Spleen (tissue), 11 donors: ENCODE measurements around the gene TRIM41. TPM values are rescaled to one million over a fixed set of nuclear protein-coding genes. Genes with fewer than 3 reads are reported as not detected.

Experiments
- DNase-seq: peaks from one replicate; pipeline ENCODE4 v3.0.0-alpha.2; 2020
- H3K27ac ChIP-seq, 8 donors: fragments of 200-600 bp; sonication (generic) in 7 of 8; 1 replicate in 4 of 8; 2 replicates in 4 of 8; pipeline versions ENCODE4 v1.5.0 to v1.8.0; 2016 to 2021; ENCODE audit warnings: inconsistent platforms in 4 of 8, mild to moderate bottlenecking in 4 of 8, moderate library complexity in 1 of 8
- H3K27me3 ChIP-seq, 7 donors: fragments of 200-600 bp; sonication (generic) in 6 of 7; replicated peaks in 1 of 7; 1 replicate in 4 of 7; 2 replicates in 3 of 7; pipeline versions ENCODE4 v1.5.0 to v1.8.0; 2016 to 2021; ENCODE audit warnings: inconsistent platforms in 3 of 7, mild to moderate bottlenecking in 1 of 7
- H3K36me3 ChIP-seq, 6 donors: fragments of 200-600 bp; sonication (generic) in 5 of 6; 1 replicate in 4 of 6; 2 replicates in 2 of 6; pipeline versions ENCODE4 v1.5.0 to v1.8.0; 2016 to 2021; ENCODE audit warnings: inconsistent platforms in 2 of 6
- H3K4me1 ChIP-seq, 6 donors: fragments of 200-600 bp; sonication (generic) in 5 of 6; 1 replicate in 3 of 6; 2 replicates in 3 of 6; pipeline versions ENCODE4 v1.5.0 to v1.8.0; 2016 to 2021; ENCODE audit warnings: inconsistent platforms in 3 of 6
- H3K4me3 ChIP-seq, 8 donors: fragments of 200-600 bp; sonication (generic) in 7 of 8; 1 replicate in 4 of 8; 2 replicates in 4 of 8; pipeline versions ENCODE4 v1.5.0 to v1.8.0; 2016 to 2021; ENCODE audit warnings: inconsistent platforms in 4 of 8, mild to moderate bottlenecking in 4 of 8, moderate library complexity in 2 of 8
- H3K9me3 ChIP-seq, 8 donors: fragments of 200-600 bp; sonication (generic) in 7 of 8; 1 replicate in 4 of 8; 2 replicates in 4 of 8; pipeline versions ENCODE4 v1.5.0 to v1.8.0; 2016 to 2021; ENCODE audit warnings: inconsistent platforms in 4 of 8
- CTCF ChIP-seq, 11 experiments: fragments of 200-600 bp in 7 of 11; fragments of 450-650 bp in 4 of 11; sonication (generic) in 4 of 11; IDR thresholded peaks in 8 of 11; conservative IDR thresholded peaks in 3 of 11; 1 replicate in 7 of 11; 2 replicates in 4 of 11; pipeline versions ENCODE4 v1.4.0 to v1.8.0; 2016 to 2021; ENCODE audit warnings: antibody characterized with exemption in 11 of 11, inconsistent platforms in 4 of 11, mild to moderate bottlenecking in 1 of 11
- POLR2A ChIP-seq, 3 donors: fragments of 450-650 bp; IDR thresholded peaks; one replicate each; pipeline ENCODE4 v1.5.1; 2017; ENCODE audit warnings: antibody characterized with exemption in 3 of 3, mild to moderate bottlenecking in 1 of 3
- POLR2AphosphoS5 ChIP-seq, 3 donors: sonication (generic); formaldehyde crosslinking; IDR thresholded peaks; one replicate each; pipeline ENCODE4 v1.5.1; 2017; ENCODE audit warnings: antibody characterized with exemption in 3 of 3
- WGBS, 5 donors: extraction: QIAGEN DNeasy Blood & Tissue Kit in 3 of 5; methylation state at CpG; one replicate each; pipeline versions ENCODE4 v1.1.5 to v1.1.7; 2013 to 2018; 5-methylcytosine and 5-hydroxymethylcytosine counted together
- intact Hi-C: fragments of 100-400 bp; cut with DNase I; formaldehyde crosslinking; loops from one replicate; pipeline ENCODE4 v1.15.0; 2023; ENCODE audit warnings: low total_unique reads
- polyA plus RNA-seq, 3 donors: library from polyadenylated mRNA; stranded (reverse); fragments of 200-250 nt; gene quantifications; one replicate each; pipeline ENCODE4 v1.2.1, GENCODE V29; 2013
- total RNA-seq, 7 donors: library from RNA; depleted of rRNA in 3 of 7; stranded (reverse); fragments of >200 nt in 3 of 7; fragmentation: NEBNext Ultra II Directional in 4 of 7; extraction: Animal tissue kit (Norgen Biotek cat#: 25700) in 4 of 7; gene quantifications; one replicate each; pipeline versions ENCODE4 v1.1.0 to v1.2.1, GENCODE V29; 2016 to 2021
- donor health status: healthy with polysubstance abuse.
- donor health status: DM: no; HTN: no; CAD: no; lungs with moderate emphysema.
- donor health status: DM: no; HTN: no; CAD: no.
- donor health status: Bipolar disorder and iron deficiency.
- donor health status: healthy.
- donor health status: DM: no; HTN: no; CAD: no.
- donor health status: DM: yes; HTN: yes; CAD: no.

The TRIM41 gene
- total and polyA plus RNA-seq, 10 donors, result 12.5 to 34.1 (median 24.6) TPM

- TF ChIP-seq POLR2A (IDR thresholded peaks at IDR 0.05) (peak in 1 of 3 donors; percentile 27), POLR2AphosphoS5 (IDR thresholded peaks at IDR 0.05) (peak; percentile 22 to 44 (median 29)), CTCF (IDR thresholded peaks at IDR 0.05 in 8 of 11, conservative IDR thresholded peaks at IDR 0.05 in 3 of 11) (no peak)
- 0 to 1% (median 0%) methylated on average over 41 of the region's 41 CpGs for WGBS, 5 donors
- peak; percentile 89 for DNase-seq
- H3K4me1 ChIP-seq, result peaks cover 3 to 72% (median 42%) of the 10 kb centered on the region in 6 donors
- H3K4me3 ChIP-seq, result peak overlapping the region; percentile 66 to 95 (median 88)
- H3K27me3 ChIP-seq, result no peaks in the 10 kb centered on the region
- peak overlapping the region; percentile 74 to 96 (median 94) for H3K27ac ChIP-seq
- intact Hi-C loops, result no loop called here
- no peaks in the 10 kb centered on the region for H3K9me3 ChIP-seq
- H3K36me3 ChIP-seq, result no peaks in the 10 kb centered on the region
These were observed 33.6 kb upstream of the TRIM41 start for GRCh38 chr5:181189363-181189961.

GRCh38 chr5:181189962-181190710, 32.9 kb upstream of the TRIM41 start:
- Histone ChIP-seq H3K4me3 (peak overlapping the region; percentile 66 to 95 (median 88)), H3K4me1 (peaks cover 3 to 65% (median 37%) of the 10 kb centered on the region in 6 donors), H3K36me3 (no peaks in the 10 kb centered on the region), H3K27me3 (no peaks in the 10 kb centered on the region), H3K27ac (peak overlapping the region; percentile 74 to 96 (median 94)), H3K9me3 (no peaks in the 10 kb centered on the region)
- peak; percentile 87 for DNase-seq
- WGBS, 5 donors, result 0 to 1% (median 0%) methylated on average over 18 to 52 of the region's 52 CpGs
- intact Hi-C loops, result loop anchor here (5.0 kb wide), 1 partner anchor 52 kb away; the partner anchor contains the start of gene RACK1
- TF ChIP-seq POLR2A (IDR thresholded peaks at IDR 0.05), result no peak
- no peak for TF ChIP-seq CTCF (IDR thresholded peaks at IDR 0.05 in 8 of 11, conservative IDR thresholded peaks at IDR 0.05 in 3 of 11)
- TF ChIP-seq POLR2AphosphoS5 (IDR thresholded peaks at IDR 0.05), result no peak

GRCh38 chr5:181190711-181191525, 32.2 kb upstream of the TRIM41 start:
- TF ChIP-seq CTCF (IDR thresholded peaks at IDR 0.05 in 8 of 11, conservative IDR thresholded peaks at IDR 0.05 in 3 of 11) (peak in 5 of 11 experiments; percentile 12 to 41 (median 16)), POLR2A (IDR thresholded peaks at IDR 0.05) (peak in 1 of 3 donors; percentile 25), POLR2AphosphoS5 (IDR thresholded peaks at IDR 0.05) (peak in 1 of 3 donors; percentile 19)
- H3K9me3 ChIP-seq, result no peaks in the 10 kb centered on the region
- H3K27me3 ChIP-seq, result no peaks in the 10 kb centered on the region
- intact Hi-C loops, result loop anchor here (5.0 kb wide), 1 partner anchor 51 kb away; the partner anchor contains the start of gene RACK1
- WGBS, 5 donors, result 0 to 1% (median 0%) methylated on average over 53 to 66 of the region's 66 CpGs
- peaks cover 3 to 60% (median 34%) of the 10 kb centered on the region in 6 donors for H3K4me1 ChIP-seq
- DNase-seq, result peak; percentile 91
- H3K27ac ChIP-seq, result peak overlapping the region; percentile 74 to 96 (median 94)
- H3K4me3 ChIP-seq, result peak overlapping the region; percentile 66 to 95 (median 88)
- no peaks in the 10 kb centered on the region for H3K36me3 ChIP-seq
